SIG-M5 treated with dmso at 0.1 percent for 504 hours (cell line): ENCODE results near the gene PDE3B.
"Not testable (repeated sequence)": the region's sequence is repeated elsewhere in the genome, so short reads cannot be mapped to it uniquely, and the experiment has no call there.

Source experiments
- DNase-seq: peaks from one replicate; lab custom pipeline; 2025; ENCODE audit not compliant: unreplicated experiment; lab: John Stamatoyannopoulos, UW

Gene PDE3B

GRCh38 chr11:14875163-14875562 lies 231.6 kb downstream of the PDE3B start:
- DNase-seq: no peak

DNA sequence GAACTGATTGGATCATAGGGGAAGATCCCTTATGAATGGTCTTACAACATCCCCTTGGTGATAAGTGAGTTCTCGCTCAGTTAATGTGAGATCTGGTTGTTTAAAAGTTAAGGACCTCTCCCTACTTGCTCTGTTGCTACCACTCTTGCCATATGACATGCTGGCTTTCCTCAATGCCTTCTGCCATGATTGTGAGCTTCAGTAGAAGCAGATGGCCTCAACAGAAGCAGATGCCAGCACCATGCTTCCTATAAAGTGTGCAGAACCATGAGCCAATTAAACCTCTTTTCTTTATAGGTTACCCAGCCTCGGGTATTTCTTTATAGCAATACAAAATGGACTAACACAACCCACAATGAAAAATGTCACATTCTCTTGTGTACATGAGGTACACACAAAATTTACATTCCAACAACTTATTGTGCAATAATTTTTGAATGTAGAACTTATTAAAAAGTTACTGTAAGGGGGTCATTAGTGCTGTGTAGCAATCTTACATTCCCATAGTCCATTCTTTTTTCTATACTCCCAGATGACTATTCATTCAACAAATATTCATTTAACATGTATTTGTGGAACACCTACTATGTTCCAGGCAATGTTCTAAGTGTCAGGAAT lies 238.1 kb downstream of the PDE3B start:
- DNase-seq: no peak

DNA sequence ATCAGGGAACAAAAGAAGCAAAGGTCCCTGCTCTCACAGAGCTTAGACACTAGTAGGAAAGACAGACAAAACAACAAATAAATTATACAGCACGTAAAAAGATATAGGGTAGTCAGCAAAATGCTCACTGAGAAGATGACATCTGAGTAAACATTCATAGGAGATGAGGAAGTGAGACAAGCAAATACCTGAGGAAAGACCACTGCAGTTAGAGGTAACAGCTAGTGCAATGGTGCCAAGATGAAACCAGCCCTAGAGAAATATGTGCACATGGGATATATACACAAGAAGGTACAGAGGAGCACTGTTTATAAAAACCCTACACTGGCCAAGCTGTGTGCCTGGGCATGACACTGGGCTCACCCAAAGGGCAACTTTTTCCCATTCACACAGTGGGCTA lies 238.6 kb downstream of the PDE3B start:
- DNase-seq: no peak

DNA sequence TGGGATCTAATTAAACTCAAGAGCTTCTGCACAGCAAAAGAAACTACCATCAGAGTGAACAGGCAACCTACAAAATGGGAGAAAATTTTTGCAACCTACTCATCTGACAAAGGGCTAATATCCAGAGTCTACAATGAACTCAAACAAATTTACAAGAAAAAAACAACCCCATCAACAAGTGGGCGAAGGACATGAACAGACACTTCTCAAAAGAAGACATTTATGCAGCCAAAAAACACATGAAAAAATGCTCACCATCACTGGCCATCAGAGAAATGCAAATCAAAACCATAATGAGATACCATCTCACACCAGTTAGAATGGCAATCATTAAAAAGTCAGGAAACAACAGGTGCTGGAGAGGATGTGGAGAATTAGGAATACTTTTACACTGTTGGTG lies 240.1 kb downstream of the PDE3B start:
- DNase-seq: not testable (repeated sequence)

- DNase-seq: no peak
Observed at GRCh38 chr11:14884667-14885273, 241.2 kb downstream of the PDE3B start.

DNA sequence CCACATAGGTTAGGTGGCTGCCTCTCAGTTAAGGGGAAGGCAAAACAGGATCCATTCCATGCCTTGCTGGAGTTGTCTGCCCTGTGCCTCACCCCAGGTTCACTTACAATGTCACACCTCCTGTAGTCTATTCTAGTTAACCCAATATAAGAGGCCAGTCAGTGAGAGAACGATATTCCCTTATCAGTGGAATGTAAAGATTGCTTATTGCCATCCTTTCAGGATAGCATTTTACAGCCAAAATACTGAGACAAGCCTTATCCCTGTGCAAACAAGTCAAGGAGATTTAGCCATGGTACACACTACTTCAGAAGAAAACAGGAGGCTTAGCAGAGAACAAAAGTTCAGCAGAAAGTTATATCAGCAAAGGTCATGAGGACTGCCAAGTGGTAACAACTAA lies 242.9 kb downstream of the PDE3B start:
- no peak for DNase-seq

DNA sequence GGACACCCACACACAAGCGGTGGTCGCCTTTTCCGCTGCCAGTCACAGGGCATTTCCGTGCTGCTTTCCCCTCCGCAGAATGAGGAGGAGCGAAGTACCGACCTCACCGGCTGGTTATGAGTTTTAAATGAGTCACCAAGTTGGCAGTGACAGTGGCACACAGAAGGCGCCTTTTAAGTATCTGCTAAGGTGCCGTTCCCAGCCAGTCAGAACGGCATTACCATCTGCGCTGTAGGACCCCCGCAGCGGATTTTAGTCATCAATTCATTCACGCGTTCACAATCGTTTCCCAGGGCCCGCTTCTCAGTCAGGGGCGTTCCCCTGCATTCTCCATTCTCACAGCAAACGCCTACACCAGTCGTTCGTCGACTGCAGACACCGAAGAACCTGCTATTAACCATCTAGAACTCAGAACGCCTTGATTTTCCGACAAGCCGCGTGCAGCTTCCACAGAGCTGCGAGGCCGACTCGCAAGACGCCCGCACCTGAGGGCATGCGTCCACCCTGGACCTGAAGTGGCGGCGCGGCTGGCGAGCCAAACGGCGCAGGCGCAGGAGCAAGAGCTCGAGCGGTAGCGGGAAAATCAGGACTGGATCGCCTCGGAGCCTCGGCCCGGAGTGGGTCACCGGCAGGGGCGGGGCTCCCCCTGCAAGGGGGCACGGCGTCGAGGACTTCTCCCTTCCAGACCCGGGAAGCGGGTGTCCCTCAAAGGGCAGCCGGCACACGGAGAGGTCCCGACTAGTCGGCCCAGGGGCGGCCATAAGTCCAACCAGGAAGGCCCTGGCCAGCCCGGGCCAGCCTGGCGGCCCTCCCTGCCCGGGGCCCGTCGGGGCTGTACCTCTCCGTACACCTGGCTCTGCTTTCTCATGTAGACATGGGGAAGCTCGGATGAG lies 247.8 kb downstream of the PDE3B start:
- peak; percentile 87 for DNase-seq

- DNase-seq: peak; percentile 95
Observed at GRCh38 chr11:14892036-14892556, 248.5 kb downstream of the PDE3B start, which contains the start of gene CYP2R1. CYP2R1 (minus strand) TSS chr11:14892231; CDS start chr11:14892205, 26 bp downstream.

GRCh38 chr11:14892577-14892976 lies 249.0 kb downstream of the PDE3B start:
- no peak for DNase-seq

DNA sequence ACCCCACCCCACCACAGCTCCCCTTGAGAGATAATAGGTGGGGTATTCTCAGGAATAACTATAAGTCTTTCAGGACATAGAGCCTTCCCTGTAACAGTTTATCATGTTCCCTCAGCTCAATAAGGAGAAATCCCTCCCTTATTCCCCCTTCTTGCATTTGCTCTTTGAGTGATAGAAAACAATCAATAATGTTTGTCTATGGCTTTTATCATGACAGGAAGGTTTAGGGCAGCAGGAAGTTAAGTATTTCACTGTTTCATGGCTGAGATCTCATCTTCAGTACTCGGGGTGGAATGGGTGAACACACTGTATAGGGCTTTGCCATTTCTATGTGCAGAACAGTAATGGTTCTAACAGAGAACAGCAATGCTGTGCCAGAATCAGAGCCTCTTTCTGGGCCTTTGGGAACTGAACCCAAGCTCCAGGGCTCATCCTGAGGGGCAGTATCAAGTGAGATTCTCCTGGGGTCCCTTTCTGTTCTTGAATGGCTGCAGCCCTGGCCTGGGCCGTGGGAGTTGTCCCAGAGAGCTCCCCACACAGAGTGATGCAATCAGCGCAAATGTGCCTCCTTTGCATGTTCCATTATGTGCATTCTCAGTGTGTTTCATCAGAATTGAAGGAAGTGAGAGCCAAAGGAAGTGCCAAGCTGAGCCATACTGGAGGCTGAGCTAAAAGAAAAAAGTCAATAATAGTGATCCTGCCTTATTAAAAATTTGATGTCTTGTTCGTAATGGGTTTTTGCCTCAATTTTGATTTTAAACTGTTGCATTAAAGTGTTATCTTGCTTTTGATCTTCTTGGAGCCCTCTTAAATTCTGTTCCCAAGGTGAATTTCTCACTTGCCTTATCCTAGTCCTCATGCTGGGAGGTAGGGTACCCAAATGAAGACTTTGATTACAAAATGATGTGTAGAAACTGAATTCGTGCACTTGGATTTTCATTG lies 251.3 kb downstream of the PDE3B start:
- DNase-seq: peak; percentile 83

GRCh38 chr11:14898355-14898754 lies 254.8 kb downstream of the PDE3B start:
- peak; percentile 18 for DNase-seq

- no peak for DNase-seq
Observed at GRCh38 chr11:14898906-14899305, 255.3 kb downstream of the PDE3B start.

GRCh38 chr11:14902650-14903350 lies 259.2 kb downstream of the PDE3B start:
- DNase-seq: no peak

DNA sequence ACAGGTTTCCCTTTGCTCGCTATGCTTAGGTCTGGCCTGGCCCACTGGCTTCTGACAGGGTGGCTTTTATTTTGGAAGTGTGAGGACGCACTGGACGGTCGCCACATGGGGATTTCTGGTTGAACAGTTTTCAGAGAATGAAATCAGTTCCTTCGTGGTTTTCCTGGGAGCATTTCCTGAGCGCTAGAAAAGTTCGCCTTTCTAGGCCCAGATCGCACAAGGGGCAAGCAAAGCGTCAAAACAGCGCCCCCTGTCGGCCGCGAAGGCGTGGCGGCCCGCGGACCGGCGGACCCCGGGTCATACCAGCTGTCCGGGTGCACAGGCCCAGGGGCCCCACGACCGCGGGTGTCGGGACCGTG lies 261.1 kb downstream of the PDE3B start:
- no peak for DNase-seq

DNA sequence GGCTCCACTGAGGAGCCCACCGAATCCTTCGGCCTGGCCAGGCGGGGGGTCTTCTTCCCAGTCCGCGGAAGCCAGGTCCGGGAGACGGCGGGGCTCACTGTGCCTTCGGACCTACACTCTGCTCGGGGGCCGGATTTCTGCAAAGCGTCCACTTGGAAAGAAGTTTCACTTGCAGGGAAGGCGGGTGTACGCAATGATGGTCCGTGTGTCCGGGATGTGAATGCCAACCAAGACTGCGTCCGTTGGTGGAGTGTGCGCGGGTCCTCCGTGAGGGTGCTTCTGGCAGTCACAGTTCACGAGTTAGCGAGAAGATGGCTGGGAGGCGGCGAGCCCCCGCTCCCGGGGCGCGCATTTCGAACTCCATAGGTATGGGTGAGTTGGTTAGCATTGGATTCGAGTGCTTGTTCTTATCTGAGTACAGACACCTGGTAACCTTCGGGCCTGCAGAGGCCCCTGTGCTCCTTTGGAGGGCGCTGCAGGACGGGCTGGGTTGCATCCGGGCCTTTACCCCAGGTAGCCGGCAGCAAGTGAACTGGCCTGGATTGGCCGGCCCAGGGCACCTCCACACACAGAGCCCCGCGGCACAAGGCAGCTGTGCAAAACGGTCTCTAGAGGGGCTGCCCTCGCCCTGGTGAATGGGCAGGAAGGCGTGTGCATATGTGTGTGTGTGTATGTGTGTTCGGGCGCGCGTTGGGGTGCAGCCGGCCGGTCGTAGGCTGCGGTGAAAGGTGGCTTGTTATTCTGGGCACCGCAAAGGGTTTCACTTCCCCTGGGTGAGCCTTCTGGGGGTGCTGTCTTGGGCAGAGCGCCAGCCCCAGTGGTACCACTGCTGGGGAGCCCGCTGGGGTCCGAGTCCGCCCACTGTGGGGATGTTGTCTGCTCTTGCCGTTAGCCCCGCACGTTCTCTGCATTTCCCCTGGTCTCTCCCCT lies 261.8 kb downstream of the PDE3B start:
- DNase-seq: no peak

DNA sequence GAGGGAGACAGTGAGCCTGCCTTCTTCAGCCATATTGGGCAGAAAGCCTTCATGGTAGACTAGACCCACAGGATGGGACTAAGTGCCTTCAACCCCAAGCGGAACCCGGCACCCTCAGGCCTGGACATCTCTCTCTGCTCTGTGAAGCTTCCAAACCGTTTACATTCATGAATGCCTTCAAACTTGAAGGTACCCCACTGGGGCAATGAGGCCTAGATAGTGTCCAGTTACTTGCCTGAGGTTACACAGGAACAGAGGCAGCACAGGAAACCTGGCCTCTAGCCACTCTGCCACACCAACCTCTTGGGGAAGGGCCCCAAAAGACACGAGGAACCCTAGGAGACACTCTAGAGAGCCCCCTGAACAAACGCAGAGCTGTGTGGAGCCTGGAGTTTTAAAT lies 263.0 kb downstream of the PDE3B start:
- no peak for DNase-seq

DNA sequence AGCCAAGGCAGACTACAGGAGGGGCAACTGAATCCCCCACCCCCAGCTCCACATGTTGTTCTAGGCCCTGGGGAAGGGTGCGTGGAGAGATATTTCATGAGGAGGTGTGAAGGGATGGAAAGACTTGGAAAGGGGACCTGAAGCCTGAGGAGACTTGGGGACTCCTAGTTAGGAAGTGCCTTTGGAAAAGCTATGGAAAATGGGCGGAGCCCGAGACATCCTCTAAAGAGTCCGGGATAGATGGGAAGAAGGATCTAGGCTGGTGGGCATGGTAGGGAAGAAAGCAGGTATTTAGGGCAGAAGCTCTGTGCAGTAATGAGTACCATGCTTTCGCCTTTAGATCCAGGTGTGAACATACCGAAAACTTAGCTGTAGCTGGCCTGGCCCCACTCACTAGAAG lies 263.4 kb downstream of the PDE3B start:
- DNase-seq: no peak

- peak; percentile 58 for DNase-seq
Observed at GRCh38 chr11:14907411-14908213, 264.0 kb downstream of the PDE3B start.
